Tibial artery (tissue), 4 donors: ENCODE data around the gene SLC45A1.
A peak's percentile ranks its signal among the peaks of the same experiment; 100 is the strongest.

Experiments used
- DNase-seq, 2 donors: peaks; one replicate each; pipeline ENCODE4 v3.0.0-alpha.2; 2019
- H3K27ac ChIP-seq, 2 donors: fragments of 200-600 bp; sonication (generic) in 1 of 2; 1 replicate in 1 of 2; 2 replicates in 1 of 2; pipeline ENCODE4 v1.5.1; 2018 to 2019; ENCODE audit warnings: mild to moderate bottlenecking in 1 of 2
- H3K27me3 ChIP-seq, 2 donors: fragments of 200-600 bp; sonication (generic) in 1 of 2; one replicate each; pipeline versions ENCODE4 v1.5.1 to v1.6.0; 2016 to 2019
- H3K36me3 ChIP-seq, 3 donors: fragments of 200-600 bp; sonication (generic) in 2 of 3; one replicate each; pipeline ENCODE4 v1.5.1; 2016 to 2019; ENCODE audit warnings: mild to moderate bottlenecking in 2 of 3
- H3K4me1 ChIP-seq, 4 donors: fragments of 200-600 bp; sonication (generic) in 2 of 4; 1 replicate in 3 of 4; 2 replicates in 1 of 4; pipeline ENCODE4 v1.5.1; 2016 to 2019
- H3K4me3 ChIP-seq, 2 donors: fragments of 200-600 bp; sonication (generic) in 1 of 2; 1 replicate in 1 of 2; 2 replicates in 1 of 2; pipeline ENCODE4 v1.5.1; 2018 to 2019; ENCODE audit warnings: mild to moderate bottlenecking in 2 of 2
- H3K9me3 ChIP-seq, 3 donors: fragments of 200-600 bp; sonication (generic) in 1 of 3; one replicate each; pipeline ENCODE4 v1.5.1; 2016 to 2019
- CTCF ChIP-seq, 2 experiments: fragments of 200-600 bp in 1 of 2; fragments of 450-650 bp in 1 of 2; IDR thresholded peaks; one replicate each; pipeline ENCODE4 v1.5.1; 2017 to 2019; ENCODE audit warnings: antibody characterized with exemption in 2 of 2, mild to moderate bottlenecking in 1 of 2, moderate library complexity in 1 of 2
- intact Hi-C: fragments of 100-400 bp; cut with DNase I; formaldehyde crosslinking; loops from one replicate; pipeline ENCODE4 v1.15.0; 2023; ENCODE audit warnings: low total_unique reads

SLC45A1 gene

GRCh38 chr1:8370046-8370881 is 52.4 kb downstream of the SLC45A1 start:
- H3K4me1 ChIP-seq: peaks cover 6 to 97% (median 81%) of the 10 kb centered on the region in 4 donors
- H3K4me3 ChIP-seq: no peak overlapping the region
- no peaks in the 10 kb centered on the region for H3K27me3 ChIP-seq
- intact Hi-C loops: loop anchor here (5.0 kb wide), 2 partner anchors 42 to 202 kb away; no protein-coding TSS in a partner anchor
- peak overlapping the region; percentile 74 to 82 for H3K27ac ChIP-seq
- H3K9me3 ChIP-seq: no peaks in the 10 kb centered on the region
- H3K36me3 ChIP-seq: peaks cover 4 to 13% (median 12%) of the 10 kb centered on the region in 3 donors
- TF ChIP-seq CTCF (IDR thresholded peaks at IDR 0.05): no peak
- no peak for DNase-seq

DNA sequence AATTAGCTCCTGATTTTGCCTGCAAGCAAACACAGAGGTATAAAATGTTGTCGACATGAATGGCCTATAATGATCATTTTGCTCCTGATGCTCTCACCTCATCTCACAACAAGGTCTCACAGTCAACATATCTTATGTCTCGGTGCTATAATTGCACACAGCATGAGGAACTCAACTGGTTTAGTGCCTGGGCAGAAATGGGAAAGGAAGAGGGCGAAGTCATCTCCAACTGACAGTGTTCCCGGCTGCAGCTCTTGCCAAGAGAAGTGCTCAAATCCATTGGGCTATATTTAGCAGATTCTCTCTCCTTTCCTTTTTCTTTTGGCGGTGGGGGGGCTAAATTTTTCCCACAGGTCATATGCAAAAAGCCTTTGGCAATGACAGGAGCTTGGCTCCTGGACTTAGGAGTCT is 53.0 kb downstream of the SLC45A1 start:
- TF ChIP-seq CTCF (IDR thresholded peaks at IDR 0.05): no peak
- Histone ChIP-seq H3K9me3 (no peaks in the 10 kb centered on the region), H3K4me1 (peaks cover 6 to 91% (median 77%) of the 10 kb centered on the region in 4 donors), H3K27ac (peak overlapping the region; percentile 74 to 82), H3K36me3 (peaks cover 0 to 7% (median 6%) of the 10 kb centered on the region in 3 donors), H3K27me3 (no peaks in the 10 kb centered on the region), H3K4me3 (peak overlapping the region in 1 of 2 donors; percentile 5)
- DNase-seq: no peak
- intact Hi-C loops: loop anchor here (5.0 kb wide), 2 partner anchors 41 to 201 kb away; no protein-coding TSS in a partner anchor

GRCh38 chr1:8371372-8371991 is 53.6 kb downstream of the SLC45A1 start:
- Histone ChIP-seq H3K36me3 (peaks cover 0 to 1% (median under 1%) of the 10 kb centered on the region in 3 donors), H3K27ac (peak overlapping the region; percentile 74 to 82), H3K4me1 (peaks cover 6 to 86% (median 73%) of the 10 kb centered on the region in 4 donors), H3K9me3 (no peaks in the 10 kb centered on the region), H3K4me3 (peak overlapping the region in 1 of 2 donors; percentile 5), H3K27me3 (no peaks in the 10 kb centered on the region)
- peak in 1 of 2 donors; percentile 60 for DNase-seq
- TF ChIP-seq CTCF (IDR thresholded peaks at IDR 0.05): no peak
- intact Hi-C loops: loop anchor here (5.0 kb wide), 2 partner anchors 41 to 201 kb away; no protein-coding TSS in a partner anchor

GRCh38 chr1:8373125-8373524 is 55.2 kb downstream of the SLC45A1 start:
- no peak for TF ChIP-seq CTCF (IDR thresholded peaks at IDR 0.05)
- Histone ChIP-seq H3K27ac (peak overlapping the region; percentile 74 to 82), H3K36me3 (no peaks in the 10 kb centered on the region), H3K9me3 (no peaks in the 10 kb centered on the region), H3K4me1 (peaks cover 6 to 82% (median 63%) of the 10 kb centered on the region in 4 donors), H3K4me3 (no peak overlapping the region), H3K27me3 (no peaks in the 10 kb centered on the region)
- DNase-seq: no peak
- intact Hi-C loops: loop anchor here (5.0 kb wide), 2 partner anchors 39 to 199 kb away; no protein-coding TSS in a partner anchor

- DNase-seq: peak; percentile 84 to 92
- H3K4me3 ChIP-seq: peak overlapping the region; percentile 9 to 24
- intact Hi-C loops: loop anchor here (5.0 kb wide), 2 partner anchors 39 to 199 kb away; no protein-coding TSS in a partner anchor
- H3K27me3 ChIP-seq: no peaks in the 10 kb centered on the region
- H3K27ac ChIP-seq: peak overlapping the region; percentile 74 to 82
- no peaks in the 10 kb centered on the region for H3K9me3 ChIP-seq
- H3K4me1 ChIP-seq: peaks cover 6 to 83% (median 65%) of the 10 kb centered on the region in 4 donors
- H3K36me3 ChIP-seq: no peaks in the 10 kb centered on the region
- no peak for TF ChIP-seq CTCF (IDR thresholded peaks at IDR 0.05)
Observed at GRCh38 chr1:8373581-8374241, 55.8 kb downstream of the SLC45A1 start.
